Activated CD8-positive, alpha-beta T cell treated with anti-CD3 and anti-CD28 coated beads for 36 hours (primary cell): ENCODE data around the gene ZNF326. TPM values are rescaled to one million over a fixed set of nuclear protein-coding genes. Genes with fewer than 3 reads are reported as not detected.

Source experiments
- ATAC-seq: fragments of 200-7000 bp; cut with Tn5 transposase; one replicate; pipeline ENCODE4 v1.10.0; 2021; ENCODE audit warnings: mild to moderate bottlenecking, moderate library complexity
- CTCF ChIA-PET: fragments of 350-600 bp; sonication (Branson Sonifier 250); formaldehyde crosslinking; loops from one replicate; lab custom pipeline; 2021; ENCODE audit warnings: antibody characterized with exemption; lab: Charles Lee
- POLR2A ChIA-PET: fragments of 350-600 bp; sonication (Branson Sonifier 250); formaldehyde crosslinking; loops from one replicate; lab custom pipeline; 2021; ENCODE audit warnings: antibody characterized with exemption; lab: Charles Lee
- DNase-seq: peaks from one replicate; pipeline ENCODE4 v3.0.0-alpha.2; 2020
- H3K27ac Mint-ChIP-seq: one replicate; pipeline ENCODE4 v1.8.0; 2021; ENCODE audit warnings: mild to moderate bottlenecking, mixed read lengths
- H3K27me3 Mint-ChIP-seq: one replicate; pipeline ENCODE4 v1.8.0; 2021; ENCODE audit warnings: mixed read lengths
- H3K36me3 Mint-ChIP-seq: one replicate; pipeline ENCODE4 v1.8.0; 2021; ENCODE audit warnings: low read depth, mixed read lengths
- H3K4me1 Mint-ChIP-seq: one replicate; pipeline ENCODE4 v1.8.0; 2021; ENCODE audit warnings: low read depth, mixed read lengths
- H3K4me3 Mint-ChIP-seq: one replicate; pipeline ENCODE4 v1.8.0; 2021; ENCODE audit warnings: mild to moderate bottlenecking, moderate library complexity, mixed read lengths
- H3K9me3 Mint-ChIP-seq: one replicate; pipeline ENCODE4 v1.8.0; 2021; ENCODE audit warnings: mixed read lengths
- CTCF ChIP-seq: fragments of 200-600 bp; IDR thresholded peaks from one replicate; pipeline ENCODE4 v1.8.0; 2022; ENCODE audit warnings: antibody characterized with exemption, mild to moderate bottlenecking
- intact Hi-C: fragments of 100-400 bp; cut with micrococcal nuclease; formaldehyde crosslinking; loops from one replicate; pipeline ENCODE4 v1.10.0; 2022
- total RNA-seq, 2 experiments: library from RNA; stranded (reverse); gene quantifications; one replicate each; pipeline ENCODE4 v1.2.3, GENCODE V29; 2021

ZNF326 gene
- total RNA-seq, 2 experiments from 2014 or later = 21.1 to 21.4 TPM

DNA sequence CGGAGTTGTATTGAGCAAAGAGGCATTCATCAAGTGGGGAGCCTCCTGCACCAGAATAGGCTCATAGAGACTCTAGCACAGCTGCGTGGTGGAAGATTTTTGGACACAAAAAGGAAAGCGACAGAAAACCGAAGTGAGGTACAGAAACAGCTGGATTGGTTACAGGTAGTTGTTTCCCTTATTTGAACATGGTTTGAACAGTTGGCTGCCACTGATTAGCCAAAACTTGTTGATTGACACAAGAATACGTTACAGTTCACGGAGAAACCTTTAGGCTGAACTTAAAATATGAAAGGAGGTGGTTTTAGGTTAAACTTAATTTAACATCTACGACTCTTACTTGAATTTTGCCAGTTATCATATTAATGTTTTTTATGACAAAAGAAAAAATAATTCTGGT lies 89.1 kb downstream of the ZNF326 start:
- H3K4me1 Mint-ChIP-seq = no peaks in the 10 kb centered on the region
- DNase-seq = no peak
- no peak for ATAC-seq
- no peak overlapping the region for H3K27ac Mint-ChIP-seq
- POLR2A ChIA-PET = no interaction called here
- intact Hi-C loops = no loop called here
- H3K36me3 Mint-ChIP-seq = no peaks in the 10 kb centered on the region
- CTCF ChIA-PET = no interaction called here
- no peaks in the 10 kb centered on the region for H3K9me3 Mint-ChIP-seq
- peaks cover 7% of the 10 kb centered on the region for H3K27me3 Mint-ChIP-seq
- TF ChIP-seq CTCF = no peak
- H3K4me3 Mint-ChIP-seq = no peak overlapping the region

Other genes with a start within 250 kb of the ZNF326 start
- 10 to 100 TPM; 26.3 to 27.5 TPM for gene LRRC8D, start 174.1 kb upstream of the ZNF326 start, total RNA-seq